K562 (cell line): ENCODE results near the gene ZDHHC17. TPM values are rescaled to one million over a fixed set of nuclear protein-coding genes. Genes with fewer than 3 reads are reported as not detected.

Experiments
- ARID2 ChIP-seq: fragments of 450-650 bp; IDR thresholded peaks from 2 replicates; pipeline ENCODE4 v1.6.1; 2017; ENCODE audit warnings: antibody characterized with exemption, mild to moderate bottlenecking
- C11orf30 ChIP-seq: fragments of 450-650 bp; IDR thresholded peaks from 2 replicates; pipeline ENCODE4 v1.6.1; 2016; ENCODE audit warnings: low read depth, mild to moderate bottlenecking
- ESRRA ChIP-seq: fragments of 450-650 bp; IDR thresholded peaks from 2 replicates; pipeline ENCODE4 v1.6.1; 2014; ENCODE audit warnings: low read depth, mild to moderate bottlenecking, moderate library complexity, borderline replicate concordance
- FOXK1 ChIP-seq: sonication (generic); formaldehyde crosslinking; IDR thresholded peaks from 2 replicates; pipeline ENCODE4 v1.8.0; 2022; ENCODE audit warnings: missing genetic modification reagents, mild to moderate bottlenecking, borderline replicate concordance
- HMGXB4 ChIP-seq: sonication (generic); formaldehyde crosslinking; IDR thresholded peaks from 2 replicates; pipeline ENCODE4 v1.8.1; 2023; ENCODE audit warnings: mild to moderate bottlenecking, missing genetic modification reagents
- MAZ ChIP-seq, 2 experiments: fragments of 450-650 bp in 1 of 2; sonication (generic) in 1 of 2; formaldehyde crosslinking; IDR thresholded peaks in 1 of 2; conservative IDR thresholded peaks in 1 of 2; 2 replicates each; pipeline versions ENCODE4 v1.4.0 to v1.5.0; 2020; ENCODE audit warnings: mild to moderate bottlenecking in 1 of 2, missing genetic modification reagents in 1 of 2
- MXI1 ChIP-seq: IDR thresholded peaks from 2 replicates; pipeline ENCODE4 v1.6.1; 2011; ENCODE audit warnings: low read depth, mild to moderate bottlenecking, improper control_type of control experiment, low read length
- NCOA6 ChIP-seq: fragments of 450-650 bp; IDR thresholded peaks from 2 replicates; pipeline ENCODE4 v1.6.1; 2017; ENCODE audit warnings: mild to moderate bottlenecking
- NR2C1 ChIP-seq, 2 experiments: fragments of 450-650 bp; IDR thresholded peaks; 2 replicates each; pipeline ENCODE4 v1.6.1; 2017; ENCODE audit warnings: mild to moderate bottlenecking in 2 of 2, antibody characterized with exemption in 1 of 2, inconsistent platforms in 1 of 2, missing compliant biosample characterization in 1 of 2, missing genetic modification characterization in 1 of 2
- NR4A1 ChIP-seq, 2 experiments: fragments of 250-450 bp in 1 of 2; fragments of 450-650 bp in 1 of 2; sonication (Bioruptor Pico) in 1 of 2; IDR thresholded peaks; 2 replicates each; pipeline versions ENCODE4 v1.4.0 to v1.6.1; 2016 to 2020; ENCODE audit warnings: mild to moderate bottlenecking in 2 of 2, missing compliant biosample characterization in 1 of 2, missing genetic modification characterization in 1 of 2, moderate library complexity in 1 of 2
- PKNOX1 ChIP-seq: fragments of 450-650 bp; IDR thresholded peaks from 2 replicates; pipeline ENCODE4 v1.6.1; 2016
- POLR2AphosphoS5 ChIP-seq: IDR thresholded peaks from 2 replicates; pipeline ENCODE4 v1.6.1; 2011; ENCODE audit warnings: mild to moderate bottlenecking, low read depth, low read length, moderate library complexity; ENCODE audit not compliant: control insufficient read depth, insufficient read depth
- POLR2G ChIP-seq: fragments of 200-400 bp; formaldehyde crosslinking; IDR thresholded peaks from 2 replicates; pipeline ENCODE4 v1.6.1; 2017; ENCODE audit warnings: low read depth, mild to moderate bottlenecking, antibody characterized with exemption, low read length, moderate library complexity
- PTBP1 ChIP-seq: fragments of 200-400 bp; formaldehyde crosslinking; IDR thresholded peaks from 2 replicates; pipeline ENCODE4 v1.6.1; 2017; ENCODE audit warnings: low read depth, low read length
- SMARCC2 ChIP-seq: fragments of 450-650 bp; IDR thresholded peaks from 2 replicates; pipeline ENCODE4 v1.6.1; 2017; ENCODE audit warnings: antibody characterized with exemption, moderate library complexity, mild to moderate bottlenecking, low read depth
- SPI1 ChIP-seq: IDR thresholded peaks from 2 replicates; pipeline ENCODE4 v1.6.1; 2011; ENCODE audit warnings: low read depth, low read length, control low read depth, borderline replicate concordance
- TARDBP ChIP-seq: fragments of 450-650 bp; IDR thresholded peaks from 2 replicates; pipeline ENCODE4 v1.6.1; 2016
- TEAD1 ChIP-seq, 2 experiments: fragments of 450-650 bp in 1 of 2; sonication (generic) in 1 of 2; formaldehyde crosslinking; IDR thresholded peaks; 2 replicates each; pipeline versions ENCODE4 v1.4.0 to v1.8.0; 2020 to 2022; ENCODE audit warnings: mild to moderate bottlenecking in 2 of 2, missing genetic modification reagents in 1 of 2
- TRIM28 ChIP-seq: fragments of 450-650 bp; IDR thresholded peaks from 2 replicates; pipeline ENCODE4 v1.6.1; 2017
- ZBTB26 ChIP-seq: fragments of 450-650 bp; formaldehyde crosslinking; IDR thresholded peaks from 2 replicates; pipeline ENCODE4 v1.4.0; 2022; ENCODE audit warnings: missing genetic modification characterization
- ZC3H4 ChIP-seq: sonication (generic); formaldehyde crosslinking; IDR thresholded peaks from 2 replicates; pipeline ENCODE4 v1.9.0; 2021; ENCODE audit warnings: missing genetic modification reagents, borderline replicate concordance
- ZNF696 ChIP-seq: fragments of 250-450 bp; sonication (Bioruptor Pico); conservative IDR thresholded peaks from 2 replicates; pipeline ENCODE4 v1.4.0; 2020; ENCODE audit warnings: mild to moderate bottlenecking, moderate library complexity
- ZNF707 ChIP-seq: fragments of 250-450 bp; sonication (Bioruptor Pico); conservative IDR thresholded peaks from 2 replicates; pipeline ENCODE4 v1.8.0; 2022; ENCODE audit warnings: inconsistent platforms, mild to moderate bottlenecking, moderate library complexity
- ZNF766 ChIP-seq: fragments of 200-800 bp; sonication (Bioruptor generic); conservative IDR thresholded peaks from 2 replicates; pipeline ENCODE4 v1.6.1; 2016; ENCODE audit warnings: missing genetic modification characterization, missing compliant biosample characterization
- polyA plus RNA-seq, 8 experiments: library from polyadenylated mRNA; depleted of rRNA in 4 of 8; stranded (reverse) in 5 of 8; unstranded in 3 of 8; fragments of >200 nt; fragmentation: Nextera tagmentation in 2 of 8; fragmentation: Illumina TruSeq in 1 of 8; extraction: Ambion mirVana in 2 of 8; extraction: Trizol in 1 of 8; gene quantifications; 2 replicates each; pipeline versions ENCODE4 v1.2.1 to v1.2.3, GENCODE V29; 2011 to 2014; ENCODE audit warnings: inconsistent platforms in 1 of 8, missing spikeins in 1 of 8
- total RNA-seq, 7 experiments: library from RNA; depleted of rRNA in 6 of 7; stranded (reverse); fragments of >200 nt in 6 of 7; fragmentation: Illumina TruSeq in 2 of 7; extraction: Trizol in 2 of 7; gene quantifications; 2 replicates each; pipeline versions ENCODE4 v1.2.1 to v1.2.3, GENCODE V29; 2011 to 2021; ENCODE audit warnings: low replicate concordance in 1 of 7
- TF ChIP-seq, protein P1 (sequence below): sonication (generic); formaldehyde crosslinking; IDR thresholded peaks from 2 replicates; pipeline ENCODE4 v1.8.0; 2022; ENCODE audit warnings: mild to moderate bottlenecking, missing genetic modification reagents

ZDHHC17 gene
- total and polyA plus RNA-seq, 9 of the 15 experiments (the other 6 are each of a cell fraction or from before 2014, with no cell fraction given), result 6.7 to 66.0 (median 27.5) TPM

- TF ChIP-seq C11orf30, result no peak
- TF ChIP-seq ZNF766, result no peak
- peak; percentile 67 for TF ChIP-seq POLR2AphosphoS5
- TF ChIP-seq SMARCC2, result 0 out of 2 replicates have a peak, but pooled peaks have one; percentile 38
- no peak for TF ChIP-seq PTBP1
- 0 out of 4 replicates have a peak, but pooled peaks of 1 of the 2 experiments have one; percentile 18 for TF ChIP-seq MAZ (CRISPR knock-in tag; conservative IDR thresholded peaks at IDR 0.05 in 1 of 2, IDR thresholded peaks at IDR 0.05 in 1 of 2)
- TF ChIP-seq TARDBP, result no peak
- TF ChIP-seq, protein P1, sequence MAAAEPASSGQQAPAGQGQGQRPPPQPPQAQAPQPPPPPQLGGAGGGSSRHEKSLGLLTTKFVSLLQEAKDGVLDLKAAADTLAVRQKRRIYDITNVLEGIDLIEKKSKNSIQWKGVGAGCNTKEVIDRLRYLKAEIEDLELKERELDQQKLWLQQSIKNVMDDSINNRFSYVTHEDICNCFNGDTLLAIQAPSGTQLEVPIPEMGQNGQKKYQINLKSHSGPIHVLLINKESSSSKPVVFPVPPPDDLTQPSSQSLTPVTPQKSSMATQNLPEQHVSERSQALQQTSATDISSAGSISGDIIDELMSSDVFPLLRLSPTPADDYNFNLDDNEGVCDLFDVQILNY (CRISPR knock-in tag), result no peak
- no peak for TF ChIP-seq NCOA6
- peak; percentile 95 for TF ChIP-seq ESRRA
- TF ChIP-seq MXI1, result no peak
- peak; percentile 66; the same call in 1 of the 2 replicates for TF ChIP-seq NR2C1 (IDR thresholded peaks at IDR 0.05)
- peak; percentile 82 for TF ChIP-seq NR2C1 (tag; IDR thresholded peaks at IDR 0.05)
- no peak for TF ChIP-seq SPI1
- TF ChIP-seq PKNOX1, result no peak
- no peak for TF ChIP-seq ZNF707 (CRISPR knock-in tag)
- TF ChIP-seq ZBTB26 (CRISPR knock-in tag), result no peak
- no peak for TF ChIP-seq FOXK1 (CRISPR knock-in tag)
- no peak for TF ChIP-seq NR4A1 (CRISPR knock-in tag; IDR thresholded peaks at IDR 0.05)
- TF ChIP-seq NR4A1 (tag; IDR thresholded peaks at IDR 0.05), result no peak
- TF ChIP-seq TRIM28, result no peak
- no peak for TF ChIP-seq TEAD1 (CRISPR knock-in tag; IDR thresholded peaks at IDR 0.05)
- no peak for TF ChIP-seq HMGXB4 (CRISPR knock-in tag)
- no peak for TF ChIP-seq ZC3H4 (CRISPR knock-in tag)
- TF ChIP-seq ARID2, result no peak
- TF ChIP-seq ZNF696 (CRISPR knock-in tag), result no peak
- 0 out of 2 replicates have a peak, but pooled peaks have one; percentile 20 for TF ChIP-seq POLR2G
Measured at GRCh38 chr12:76786986-76787385, 23.1 kb downstream of the ZDHHC17 start (continued).
